GM19035 (cell line): ENCODE data around the gene MGAT4B.
"Not testable (repeated sequence)": the region's sequence is repeated elsewhere in the genome, so short reads cannot be mapped to it uniquely, and the experiment has no call there.

ENCODE experiments used
- ATAC-seq: cut with Tn5 transposase; IDR thresholded peaks from one replicate; pipeline ENCODE4 v1.9.1; 2021; ENCODE audit not compliant: unreplicated experiment

Gene MGAT4B

DNA sequence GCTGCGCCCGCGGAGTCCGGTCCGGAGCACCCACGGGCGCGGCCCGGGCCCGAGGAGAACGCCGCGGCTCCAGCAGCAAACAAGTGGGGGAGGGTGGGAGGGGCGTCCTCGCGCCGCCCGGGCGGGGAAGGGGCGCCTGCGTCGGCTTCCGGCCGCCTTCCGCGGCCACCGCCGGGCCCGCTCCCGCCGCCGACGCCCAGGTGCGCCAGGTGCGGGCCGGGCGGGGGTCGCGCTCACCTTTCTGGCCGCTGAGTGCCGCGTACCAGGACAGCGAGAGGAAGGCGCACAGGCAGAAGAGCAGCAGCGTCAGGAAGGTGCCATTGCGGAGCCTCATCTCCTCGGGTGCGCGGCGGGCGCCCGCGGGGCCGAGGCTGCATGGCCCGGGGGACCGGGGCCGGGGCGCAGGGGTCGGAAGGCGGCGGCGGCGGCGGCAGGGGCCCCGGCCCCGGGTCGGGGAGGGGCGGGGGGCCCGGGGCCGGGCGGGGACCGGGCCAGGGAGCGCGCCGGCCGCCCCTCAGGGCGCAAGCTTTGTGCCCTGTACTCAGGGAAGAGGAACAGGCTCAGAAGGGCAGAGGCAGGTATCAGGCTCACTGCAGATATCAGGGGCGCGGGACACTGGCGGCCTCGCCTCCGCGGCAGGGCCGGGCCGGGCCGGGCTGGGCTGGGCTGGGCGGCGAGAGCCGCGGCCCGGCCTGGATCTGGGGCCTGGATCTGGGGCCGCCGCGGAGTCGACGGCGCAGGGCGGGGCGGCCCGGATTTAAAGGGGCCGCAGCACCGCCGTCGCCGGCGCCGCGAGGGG lies at the start of gene MGAT4B:
MGAT4B (minus strand) TSS at position 617 of the 799 bp plus-strand sequence; CDS start at position 334, 283 bp downstream.
- peak; percentile 64 for ATAC-seq

GRCh38 chr5:179854356-179854755 lies 47.7 kb upstream of the MGAT4B start:
- no peak for ATAC-seq

DNA sequence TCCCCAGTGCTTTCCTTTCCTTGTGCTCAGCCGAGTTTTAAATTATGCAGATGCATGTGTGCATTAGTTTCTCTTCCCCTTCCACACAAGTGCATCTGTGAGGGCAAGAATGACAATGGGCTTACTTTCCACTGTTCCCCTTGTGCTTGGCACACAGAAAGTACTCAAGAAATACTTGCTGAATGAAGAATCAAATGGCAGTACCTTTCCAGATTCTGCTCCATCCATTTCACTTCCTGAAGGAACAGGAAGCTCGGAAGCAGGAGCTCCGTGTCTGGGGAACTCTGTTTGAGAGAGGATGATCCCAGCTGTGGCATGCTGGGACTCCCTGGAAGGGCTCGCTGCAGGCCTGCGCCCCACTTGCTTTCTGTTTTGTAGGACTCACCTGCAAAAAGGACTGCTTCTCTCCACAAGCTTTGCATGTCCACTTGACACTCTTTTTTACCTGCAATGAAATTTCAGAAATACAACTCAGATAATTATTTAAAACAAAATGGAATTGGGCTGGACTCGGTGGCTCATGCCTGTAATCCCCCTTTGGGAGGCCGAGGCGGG lies 46.4 kb upstream of the MGAT4B start:
- peak; percentile 72 for ATAC-seq

DNA sequence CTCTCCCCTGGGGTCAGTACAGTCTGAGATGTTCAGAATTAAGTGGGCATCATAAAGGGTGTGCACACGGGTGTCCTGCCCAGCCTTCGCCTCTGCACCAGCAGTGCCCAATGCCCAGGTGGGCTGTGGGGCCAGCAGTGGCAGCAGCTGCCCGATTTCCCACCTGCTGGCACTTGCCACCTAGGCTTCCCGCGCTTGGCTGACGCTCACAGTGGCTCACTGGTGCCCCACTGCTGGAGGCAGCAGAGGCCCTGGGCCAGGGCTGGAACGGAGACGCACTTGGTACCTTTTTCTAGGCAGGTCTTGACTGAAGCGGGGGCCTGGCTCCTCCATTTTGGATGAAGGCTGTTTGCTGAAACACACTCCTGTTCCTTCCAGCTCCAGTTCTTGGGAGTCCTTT lies 35.0 kb upstream of the MGAT4B start:
- ATAC-seq: no peak

DNA sequence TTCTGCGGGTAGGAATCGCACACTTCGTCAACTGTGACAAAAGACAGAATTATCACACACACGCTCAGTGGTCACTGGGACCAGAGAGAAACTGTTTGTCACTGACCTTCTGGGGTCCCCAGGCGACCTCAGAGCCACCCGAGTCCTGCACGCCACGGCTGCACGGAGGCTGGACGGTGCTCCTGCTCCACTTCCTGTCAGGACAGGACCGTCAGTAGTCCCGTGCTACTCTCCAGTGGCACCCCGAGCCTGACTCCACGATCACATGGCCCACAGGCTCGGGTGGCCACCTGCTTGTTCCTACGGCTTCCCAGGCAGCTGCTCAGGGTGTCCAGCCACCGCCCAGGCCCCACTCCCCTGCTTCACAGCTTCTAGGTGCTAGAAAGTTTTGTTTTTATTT lies 34.1 kb upstream of the MGAT4B start:
- no peak for ATAC-seq

DNA sequence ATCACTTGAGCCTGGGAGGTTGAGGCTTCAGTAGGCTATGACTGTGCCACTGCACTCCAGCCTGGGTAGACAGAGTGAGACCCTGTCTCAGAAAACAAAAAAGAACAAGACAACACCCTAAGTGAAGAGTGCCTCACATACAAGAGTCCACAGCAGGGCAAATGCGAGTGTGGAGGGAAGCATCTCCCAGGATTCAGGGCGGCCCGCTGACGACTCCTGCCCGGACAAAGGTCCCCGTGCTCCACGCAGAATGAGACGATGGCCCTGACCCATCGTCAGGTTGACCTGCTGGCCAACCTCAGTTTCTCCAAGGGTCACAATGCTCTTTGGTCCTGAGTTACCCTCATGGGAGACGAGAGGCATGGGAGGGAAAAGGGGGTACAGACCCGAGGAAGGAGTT lies 33.7 kb upstream of the MGAT4B start:
- no peak for ATAC-seq

- no peak for ATAC-seq
These were observed 32.9 kb upstream of the MGAT4B start for GRCh38 chr5:179839328-179840256.

DNA sequence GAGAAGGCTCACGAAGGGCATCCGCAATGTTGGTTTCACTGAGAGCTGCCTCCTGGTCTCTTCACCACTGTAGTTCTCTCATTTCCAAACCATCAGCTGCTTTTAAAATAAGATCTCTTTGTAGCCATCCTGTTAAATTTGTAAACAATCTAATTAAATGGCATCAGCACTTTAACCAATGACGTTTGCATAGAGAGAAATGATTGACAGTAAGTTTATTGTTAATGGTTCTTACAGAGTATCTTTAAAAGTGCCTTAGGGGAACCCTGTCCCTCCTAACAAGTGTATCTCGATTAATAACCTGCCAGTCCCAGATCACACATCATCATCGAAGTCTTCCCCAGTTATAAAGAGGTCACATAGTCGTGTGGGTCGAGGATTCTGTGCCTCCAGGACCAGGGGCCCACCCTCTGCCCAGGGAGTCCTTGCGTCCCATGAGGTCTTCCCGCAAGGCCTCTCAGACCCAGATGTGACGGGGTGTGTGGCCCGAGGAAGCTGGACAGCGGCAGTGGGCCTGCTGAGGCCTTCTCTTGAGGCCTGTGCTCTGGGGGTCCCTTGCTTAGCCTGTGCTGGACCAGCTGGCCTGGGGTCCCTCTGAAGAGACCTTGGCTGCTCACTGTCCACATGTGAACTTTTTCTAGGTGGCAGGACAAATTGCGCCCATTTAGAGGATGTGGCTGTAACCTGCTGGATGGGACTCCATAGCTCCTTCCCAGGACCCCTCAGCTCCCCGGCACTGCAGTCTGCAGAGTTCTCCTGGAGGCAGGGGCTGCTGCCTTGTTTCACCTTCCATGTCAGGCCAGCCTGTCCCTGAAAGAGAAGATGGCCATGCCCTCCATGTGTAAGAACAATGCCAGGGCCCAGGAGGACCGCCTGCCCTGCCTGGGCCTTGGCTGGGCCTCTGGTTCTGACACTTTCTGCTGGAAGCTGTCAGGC lies 30.7 kb upstream of the MGAT4B start:
- no peak for ATAC-seq

- ATAC-seq: no peak
These were observed 29.8 kb upstream of the MGAT4B start for GRCh38 chr5:179836225-179837019.

DNA sequence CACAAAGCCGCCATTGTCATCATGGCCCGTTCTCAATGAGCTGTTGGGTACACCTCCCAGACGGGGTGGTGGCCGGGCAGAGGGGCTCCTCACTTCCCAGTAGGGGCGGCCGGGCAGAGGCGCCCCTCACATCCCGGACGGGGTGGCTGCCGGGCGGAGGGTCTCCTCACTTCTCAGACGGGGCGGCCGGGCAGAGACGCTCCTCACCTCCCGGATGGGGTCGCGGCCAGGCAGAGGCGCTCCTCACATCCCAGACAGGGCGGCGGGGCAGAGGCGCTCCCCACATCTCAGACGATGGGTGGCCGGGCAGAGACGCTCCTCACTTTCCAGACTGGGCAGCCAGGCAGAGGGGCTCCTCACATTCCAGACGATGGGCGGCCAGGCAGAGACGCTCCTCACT lies 28.2 kb upstream of the MGAT4B start:
- ATAC-seq: not testable (repeated sequence)

DNA sequence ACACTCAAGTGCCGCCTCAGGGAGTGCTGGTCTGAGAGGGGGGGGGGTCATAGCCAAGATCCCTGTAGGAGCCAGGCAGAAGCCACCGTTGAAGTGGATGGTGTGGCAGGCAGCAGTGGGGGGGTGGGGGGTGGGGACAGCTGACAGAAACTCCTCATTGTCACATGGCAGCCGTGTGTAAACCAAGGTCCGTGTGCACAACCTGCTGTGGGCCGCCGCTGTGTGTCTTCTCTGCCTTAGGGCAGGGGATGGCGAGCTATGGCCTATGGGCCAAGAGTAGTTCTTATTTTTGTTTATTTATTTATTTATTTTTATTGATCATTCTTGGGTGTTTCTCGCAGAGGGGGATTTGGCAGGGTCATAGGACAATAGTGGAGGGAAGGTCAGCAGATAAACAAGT lies 27.5 kb upstream of the MGAT4B start:
- no peak for ATAC-seq

- no peak for ATAC-seq
These were observed 27.0 kb upstream of the MGAT4B start for GRCh38 chr5:179833709-179834070.

DNA sequence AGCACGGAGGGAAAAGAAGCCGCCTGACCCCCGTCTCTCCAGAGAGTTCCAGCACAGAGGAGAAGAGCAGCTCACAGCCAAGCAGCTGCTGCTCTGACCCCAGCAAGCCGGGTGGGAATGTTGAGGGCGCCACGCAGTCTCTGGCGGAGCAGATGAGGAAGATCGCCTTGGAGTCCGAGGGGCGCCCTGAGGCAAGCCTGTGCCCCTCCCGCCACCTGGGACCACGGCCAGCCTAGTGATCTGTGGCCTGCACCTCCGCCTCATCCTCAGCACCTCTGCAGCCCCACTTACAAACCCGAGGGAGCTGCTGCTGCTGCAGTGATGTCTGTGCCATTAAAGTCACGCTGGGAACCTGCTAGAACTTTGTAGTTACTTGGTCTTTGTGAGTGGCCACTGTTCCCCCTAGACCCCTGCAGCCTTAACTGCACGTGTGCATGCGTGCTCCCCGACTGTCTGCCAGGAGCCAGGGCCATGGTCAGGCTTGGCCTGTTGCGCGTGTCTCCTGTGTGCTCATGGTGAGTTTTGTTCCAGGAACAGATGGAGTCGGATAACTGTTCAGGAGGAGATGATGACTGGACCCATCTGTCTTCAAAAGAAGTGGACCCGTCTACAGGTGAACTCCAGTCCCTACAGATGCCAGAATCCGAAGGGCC lies 26.5 kb upstream of the MGAT4B start:
- ATAC-seq: no peak

- ATAC-seq: no peak
These were observed 25.5 kb upstream of the MGAT4B start for GRCh38 chr5:179832039-179832745.

DNA sequence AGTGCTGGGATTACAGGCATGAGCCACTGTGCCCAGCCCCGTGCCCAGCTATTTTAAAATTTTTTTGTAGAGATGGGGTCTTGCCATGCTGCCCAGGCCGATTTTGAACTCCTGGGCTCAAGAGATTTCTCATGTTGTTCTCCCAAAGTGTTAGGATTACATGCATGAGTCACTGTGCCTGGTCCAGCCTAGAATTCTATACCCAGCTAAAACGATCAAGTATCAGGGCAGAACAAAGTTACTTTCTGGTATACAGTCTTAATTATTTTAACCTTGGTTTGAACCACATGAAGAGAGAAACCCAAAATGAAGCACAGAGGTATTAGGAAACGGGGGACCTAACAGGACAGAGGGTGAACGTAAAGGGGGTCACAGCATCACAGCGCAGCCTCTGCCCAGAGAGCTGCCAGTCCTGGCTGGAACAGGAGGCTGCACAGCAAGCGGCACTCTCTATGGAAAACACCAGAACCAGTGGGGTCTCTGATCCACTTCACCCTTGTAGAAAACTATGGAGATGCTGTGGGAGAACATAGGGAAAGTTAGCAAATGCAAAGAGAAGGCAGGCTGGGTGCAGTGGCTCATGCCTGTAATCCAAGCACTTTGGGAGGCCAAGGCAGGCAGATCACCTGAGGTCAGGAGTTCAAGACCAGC lies 24.3 kb upstream of the MGAT4B start:
- ATAC-seq: no peak

GRCh38 chr5:179829732-179830435 lies 23.2 kb upstream of the MGAT4B start:
- no peak for ATAC-seq

DNA sequence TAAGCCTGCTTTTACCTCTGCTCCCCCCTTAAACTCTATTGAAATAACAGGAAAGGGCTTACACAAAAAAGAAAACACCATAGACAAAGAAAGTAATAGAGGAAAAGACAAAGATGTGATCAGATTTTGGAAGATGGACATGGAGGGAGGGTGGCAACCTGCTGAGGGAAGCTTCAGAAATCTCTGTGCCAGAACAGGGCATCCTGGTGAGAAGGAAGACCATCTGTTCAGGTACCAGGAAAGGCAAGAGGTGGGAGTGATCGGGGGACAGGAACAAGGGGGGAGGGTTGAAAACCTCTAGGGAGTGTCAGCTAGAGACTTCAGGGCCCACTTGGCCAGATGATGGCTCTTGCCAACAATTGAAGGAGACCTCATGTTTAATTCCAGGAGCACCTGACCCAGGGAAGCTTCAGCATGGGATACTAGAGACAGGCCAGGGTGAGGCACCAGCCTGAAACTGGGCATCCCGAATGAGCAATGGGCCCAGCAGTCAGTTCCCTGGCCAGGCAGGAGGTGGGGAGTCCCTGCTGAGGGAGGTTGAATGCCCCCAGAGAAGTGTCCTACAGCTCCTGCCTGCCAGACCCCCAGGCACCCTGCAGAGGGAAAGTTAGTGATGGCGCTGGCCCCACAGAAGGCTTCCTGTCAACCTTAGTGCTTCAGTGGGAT lies 22.2 kb upstream of the MGAT4B start:
- no peak for ATAC-seq
